Renal pelvis (tissue), 4 donors: ENCODE measurements around the gene CHRNA10. TPM values are rescaled to one million over a fixed set of nuclear protein-coding genes. Genes with fewer than 3 reads are reported as not detected.

ENCODE experiments used
- DNase-seq: peaks from one replicate; pipeline ENCODE4 v3.0.0-alpha.2; 2013
- polyA plus RNA-seq, 3 donors: library from polyadenylated mRNA; unstranded; fragments of 120-200 nt; gene quantifications; one replicate each; pipeline ENCODE4 v1.2.1, GENCODE V29; 2013; ENCODE audit not compliant: insufficient read length in 3 of 3

CHRNA10 gene
- polyA plus RNA-seq, 3 donors: 1.7 to 2.9 (median 2.9) TPM

DNA sequence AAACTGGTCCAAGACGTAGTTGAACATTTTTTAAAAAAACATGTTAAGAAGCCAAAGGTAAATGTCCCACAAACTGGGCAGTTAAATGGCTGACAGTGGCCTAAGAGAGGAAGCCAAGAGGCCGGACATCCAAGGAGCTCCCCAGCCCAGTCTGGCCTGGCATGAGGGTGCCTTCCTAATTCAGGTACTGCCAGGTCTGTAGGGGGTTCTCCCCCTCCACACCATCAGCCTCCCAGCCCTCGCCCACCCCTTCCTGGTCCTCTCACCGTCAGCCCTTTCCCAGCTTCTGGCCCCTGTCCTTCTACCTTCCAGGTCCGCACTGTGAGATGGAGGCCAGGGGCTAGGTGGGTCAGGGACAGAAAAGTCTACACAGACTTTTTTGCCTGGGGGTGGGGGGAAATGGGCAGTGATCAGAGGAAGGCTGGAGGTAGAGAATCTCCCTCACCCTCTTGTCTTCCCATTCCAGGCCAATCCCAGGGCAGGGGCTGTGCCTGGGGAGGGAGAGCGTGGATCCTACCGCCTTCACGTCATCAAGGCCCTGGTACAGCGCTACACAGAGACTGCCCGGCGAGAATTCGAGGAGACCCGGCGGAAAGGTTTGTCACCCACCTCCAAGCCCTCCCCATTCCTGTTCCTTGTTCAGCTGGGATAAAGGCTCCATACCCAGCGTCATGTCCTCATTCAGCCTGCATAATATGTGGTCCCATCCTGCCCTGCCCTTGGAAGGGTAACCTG is 35.4 kb downstream of the CHRNA10 start:
- no peak for DNase-seq

DNA sequence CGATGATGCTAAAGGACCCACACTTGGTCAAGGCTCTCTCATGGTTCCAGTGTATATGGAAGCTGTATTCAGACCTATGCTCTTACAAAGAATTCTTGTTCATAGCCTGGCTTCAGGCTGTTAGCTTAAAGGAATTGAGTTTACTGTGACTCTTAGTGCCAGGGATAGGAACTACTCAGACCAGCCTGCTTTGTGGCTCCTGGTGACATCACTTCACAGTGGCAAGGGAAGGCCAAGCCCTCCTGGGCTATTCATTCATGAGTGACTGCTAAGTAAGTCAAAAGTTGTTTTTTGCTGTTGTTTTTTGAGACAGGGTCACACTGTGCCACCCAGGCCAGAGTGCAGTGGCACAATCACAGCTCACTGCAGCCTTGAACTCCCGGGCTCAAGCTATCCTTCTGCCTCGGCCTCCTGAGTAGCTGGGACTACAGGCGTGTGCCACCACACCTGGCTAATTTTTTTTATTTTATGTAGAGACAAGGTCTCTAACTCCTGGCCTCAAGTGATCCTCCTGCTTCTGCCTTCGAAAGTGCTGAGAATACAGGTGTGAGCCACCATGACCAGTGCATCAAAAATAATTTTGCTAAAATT is 39.0 kb downstream of the CHRNA10 start:
- DNase-seq: no peak

DNA sequence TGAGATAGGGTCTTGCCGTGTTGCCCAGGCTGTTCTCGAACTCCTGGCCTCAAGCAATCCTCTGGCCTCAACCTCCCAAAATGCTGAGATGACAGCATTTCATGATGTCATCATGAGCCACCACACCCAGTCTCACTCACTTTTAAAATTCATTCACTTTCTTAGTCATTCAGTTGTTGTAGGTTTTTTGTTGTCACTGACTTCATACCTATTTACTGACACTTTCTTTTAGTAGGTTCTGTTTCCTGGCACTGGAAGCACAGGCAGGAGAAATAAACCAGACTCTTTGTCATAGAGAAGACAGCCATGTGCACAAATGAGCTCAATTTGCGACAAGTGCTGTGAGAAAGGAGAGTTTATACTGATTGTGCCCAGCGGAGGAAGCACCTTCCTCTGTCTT is 39.9 kb downstream of the CHRNA10 start:
- no peak for DNase-seq

DNA sequence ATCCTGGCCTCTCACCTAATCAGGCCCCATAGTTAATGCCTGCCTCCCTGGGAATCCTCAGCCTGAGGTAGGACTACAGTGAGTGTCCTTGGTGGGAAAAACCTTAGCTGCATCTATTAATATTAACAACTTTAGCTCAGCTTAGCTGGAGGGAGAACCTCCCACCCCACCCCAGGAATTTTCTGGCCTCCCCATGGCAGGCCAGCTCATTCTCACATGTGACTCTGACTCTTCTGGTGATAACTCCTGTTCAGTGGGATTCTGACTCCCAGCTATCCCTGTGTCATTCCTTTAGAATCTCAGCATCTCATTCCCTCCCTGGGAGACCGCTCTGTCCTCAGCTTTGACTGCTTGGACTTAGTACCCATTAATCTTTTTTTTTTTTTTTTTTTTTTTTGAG is 43.9 kb downstream of the CHRNA10 start:
- no peak for DNase-seq

DNA sequence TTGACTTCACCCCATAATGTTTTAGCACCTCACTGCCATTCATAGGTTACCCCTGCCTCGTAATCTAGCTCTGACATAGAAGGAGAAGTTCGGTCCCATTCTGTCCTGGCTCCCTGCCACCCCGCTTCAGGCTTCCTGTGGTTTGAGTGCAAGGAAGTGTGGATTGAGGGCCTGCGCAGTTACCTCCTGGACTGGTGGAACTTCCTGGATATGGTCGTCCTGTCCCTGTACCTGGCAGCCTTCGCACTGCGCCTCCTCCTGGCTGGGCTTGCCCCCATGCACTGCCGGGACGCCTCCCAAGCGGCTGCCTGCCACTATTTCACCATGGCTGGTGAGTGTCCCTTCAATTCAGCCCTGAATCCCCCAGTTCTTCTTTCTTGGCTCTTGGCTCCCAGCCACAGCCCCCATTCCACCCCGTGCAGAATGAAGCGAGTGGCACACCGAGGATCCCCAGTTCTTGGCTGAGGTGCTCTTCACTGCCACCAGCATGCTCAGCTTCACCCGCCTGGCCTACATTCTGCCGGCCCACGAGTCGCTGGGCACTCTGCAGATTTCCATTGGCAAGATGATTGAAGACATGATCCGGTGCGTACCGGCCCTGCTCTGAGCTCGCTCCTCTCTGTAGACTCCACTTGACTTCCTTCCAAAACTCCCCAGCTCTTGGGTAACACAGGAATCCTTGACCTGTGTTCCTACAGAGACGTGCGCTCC is 44.8 kb downstream of the CHRNA10 start:
- no peak for DNase-seq

DNA sequence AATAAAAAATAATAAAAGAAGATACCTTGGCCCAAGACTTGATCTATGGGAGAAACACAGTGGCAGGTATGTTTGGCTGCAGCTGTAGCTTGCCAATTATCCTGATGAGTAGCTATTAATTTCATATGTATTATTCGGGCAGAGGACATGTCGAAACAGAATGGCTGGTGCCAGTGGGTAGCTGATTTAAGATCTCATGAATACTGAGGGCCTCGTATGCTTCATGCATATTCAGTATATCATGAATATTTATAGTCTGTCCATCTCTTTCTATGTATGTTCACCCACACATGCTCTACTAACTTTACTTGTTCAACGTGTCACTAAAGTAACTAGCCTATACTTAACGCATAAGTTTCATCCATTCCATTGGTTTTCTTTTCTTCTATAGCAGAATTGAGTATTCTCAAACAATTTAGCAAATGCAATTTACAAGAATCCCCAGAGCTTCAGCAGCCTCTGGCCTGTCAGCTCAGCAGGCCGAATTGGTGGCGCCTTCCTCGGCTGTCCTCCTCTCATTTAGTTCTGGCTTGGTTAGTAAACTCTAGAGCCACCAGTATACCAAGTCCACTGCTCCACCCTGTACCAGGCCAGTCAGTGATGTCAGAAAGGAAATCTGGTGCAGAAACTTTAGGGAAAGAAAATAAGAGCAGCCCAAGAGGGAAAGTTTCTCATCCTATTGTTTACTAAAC is 47.3 kb downstream of the CHRNA10 start:
- DNase-seq: no peak

DNA sequence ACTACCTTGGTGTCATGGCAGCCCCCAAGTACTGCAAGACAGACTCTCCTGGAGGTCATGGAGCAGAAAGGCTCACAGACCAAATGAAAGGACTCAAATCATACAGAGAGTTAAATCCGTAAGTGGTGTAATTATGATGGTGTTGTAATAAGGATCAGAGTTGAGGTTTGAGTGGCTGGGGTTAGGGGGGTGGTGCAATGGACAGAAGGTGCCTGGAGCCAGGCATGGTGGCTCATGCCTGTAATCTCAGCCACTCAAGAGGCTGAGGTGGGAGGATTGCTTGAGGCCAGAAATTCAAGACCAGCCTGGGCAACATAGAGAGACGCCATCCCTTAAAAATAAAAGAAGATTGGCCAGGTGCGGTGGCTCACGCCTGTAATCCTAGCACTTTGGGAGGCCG is 48.1 kb downstream of the CHRNA10 start:
- no peak for DNase-seq

DNA sequence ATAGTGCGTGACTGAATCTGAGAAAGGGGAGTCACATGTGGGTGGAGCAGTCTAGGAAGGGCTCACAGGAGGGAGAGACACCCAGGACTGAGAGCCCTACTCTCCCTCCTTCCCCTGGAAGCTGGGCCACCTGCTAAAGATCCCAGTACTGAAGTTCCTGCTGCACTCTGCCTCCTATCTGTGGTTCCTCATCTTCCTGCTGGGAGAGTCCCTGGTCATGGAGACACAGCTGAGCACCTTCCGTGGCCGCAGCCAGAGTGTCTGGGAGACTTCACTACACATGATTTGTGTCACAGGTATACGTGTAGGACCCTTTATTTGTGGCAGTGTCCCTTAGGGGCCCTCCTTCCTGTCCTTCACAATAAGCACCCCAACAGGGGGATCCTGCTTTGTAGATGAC is 48.7 kb downstream of the CHRNA10 start:
- no peak for DNase-seq

DNA sequence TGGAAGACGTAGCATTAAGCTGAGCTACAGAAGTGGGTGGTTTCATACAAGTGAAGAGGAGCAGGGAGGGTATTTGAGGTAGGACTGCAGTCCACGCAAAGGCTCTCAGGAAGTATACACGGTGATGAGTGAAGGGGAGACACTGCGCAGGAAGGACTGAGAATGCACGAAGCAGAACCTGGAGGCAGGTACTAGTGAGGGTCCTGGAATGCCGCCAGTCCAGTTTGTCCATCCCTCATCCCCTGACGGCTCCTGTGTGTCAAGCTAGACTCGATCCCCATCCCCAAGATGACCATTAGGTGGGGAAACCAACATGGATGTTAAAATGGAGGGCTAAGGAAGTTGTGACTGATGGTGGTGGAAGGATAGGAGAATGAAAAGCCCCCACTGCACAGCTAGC is 53.2 kb downstream of the CHRNA10 start:
- no peak for DNase-seq

DNA sequence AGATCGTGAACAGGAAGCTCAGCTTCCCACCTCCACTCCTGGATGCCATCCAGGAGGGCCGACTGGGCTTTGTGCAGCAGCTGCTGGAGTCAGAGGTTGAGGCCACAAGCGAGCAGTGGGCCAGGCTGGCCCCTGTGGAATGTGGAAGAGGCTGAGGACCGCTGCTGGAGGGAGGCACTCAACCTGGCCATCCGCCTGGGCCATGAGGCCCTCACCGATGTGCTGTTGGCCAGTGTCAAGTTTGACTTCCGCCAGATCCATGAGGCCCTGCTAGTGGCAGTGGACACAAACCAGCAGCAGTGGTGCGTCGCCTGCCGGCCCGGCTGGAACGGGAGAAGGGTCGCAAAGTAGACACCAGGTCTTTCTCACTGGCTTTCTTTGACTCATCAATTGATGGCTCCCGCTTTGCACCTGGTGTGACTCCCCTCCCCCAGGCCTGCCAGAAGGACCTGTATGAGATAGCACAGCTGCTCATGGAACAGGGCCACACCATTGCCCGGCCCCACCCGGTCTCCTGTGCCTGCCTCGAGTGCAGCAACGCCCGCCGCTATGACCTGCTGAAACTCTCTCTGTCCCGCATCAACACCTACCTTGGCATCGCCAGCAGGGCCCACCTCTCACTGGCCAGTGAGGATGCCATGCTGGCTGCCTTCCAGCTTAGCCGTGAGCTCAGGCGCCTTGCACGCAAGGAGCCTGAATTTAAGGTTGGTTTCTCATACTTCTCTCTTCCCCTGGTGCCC is 54.3 kb downstream of the CHRNA10 start:
- DNase-seq: no peak

DNA sequence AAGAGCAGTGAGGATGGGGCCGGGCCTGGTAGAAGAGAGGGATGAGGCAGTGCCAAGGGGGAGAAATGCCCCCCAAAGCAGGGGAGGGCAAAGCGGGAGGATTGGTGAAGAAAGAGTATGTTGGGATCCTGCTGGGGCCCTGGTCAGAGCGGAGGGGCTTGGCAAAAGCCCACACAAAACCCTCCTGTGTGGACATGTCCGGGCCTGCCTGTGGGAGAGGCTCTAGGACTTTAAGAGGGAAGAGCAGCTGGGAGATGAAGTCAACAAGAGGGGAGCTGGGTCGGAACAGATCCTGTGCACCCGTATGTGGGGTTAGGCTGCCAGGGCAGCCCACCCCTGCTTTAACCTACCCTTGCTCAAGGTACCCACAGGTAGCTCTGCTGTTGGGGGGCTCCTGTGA is 55.2 kb downstream of the CHRNA10 start:
- DNase-seq: no peak

Other genes starting within 250 kb of the CHRNA10 start
- gene ART5, start 29.4 kb downstream of the CHRNA10 start, polyA plus RNA-seq: 1 to 10 TPM; 3.4 to 4.6 (median 3.9) TPM
- gene ART1, start 26.3 kb downstream of the CHRNA10 start, polyA plus RNA-seq: not detected
- gene NUP98, start 126.2 kb upstream of the CHRNA10 start, polyA plus RNA-seq: 10 to 100 TPM; 61.9 to 69.5 (median 66.6) TPM
- gene PGAP2, start 137.2 kb upstream of the CHRNA10 start, polyA plus RNA-seq: 10 to 100 TPM; 40.7 to 57.4 (median 51.0) TPM
- gene RHOG, start 169.6 kb upstream of the CHRNA10 start, polyA plus RNA-seq: 10 to 100 TPM; 21.9 to 31.8 (median 28.4) TPM
- gene STIM1, start 184.3 kb upstream of the CHRNA10 start, polyA plus RNA-seq: 10 to 100 TPM; 31.3 to 41.6 (median 33.2) TPM